ENCODE measurements around the gene SMDT1.
"Not testable (repeated sequence)": the region's sequence is repeated elsewhere in the genome, so short reads cannot be mapped to it uniquely, and the experiment has no call there.

The SMDT1 gene

GRCh38 chr22:42115420-42115830, 35.9 kb downstream of the SMDT1 start:
- WGBS, 2 experiments (ENCODE audit: insufficient coverage in 2 of 2), result 75 to 84% methylated on average over 5 to 6 of the region's 6 CpGs
- not testable (repeated sequence) for H3K4me3 ChIP-seq (ENCODE audit: extremely low read depth, insufficient read depth, low read length, poor library complexity, severe bottlenecking); H3K4me1 ChIP-seq (ENCODE audit: control insufficient read depth, insufficient read depth, low read length, poor library complexity, severe bottlenecking); H3K27ac ChIP-seq (ENCODE audit: low read depth, low read length, severe bottlenecking); H3K36me3 ChIP-seq (ENCODE audit: control insufficient read depth, insufficient read depth, low read length)
- peaks cover 21% of the 10 kb centered on the region for H3K9me3 ChIP-seq (ENCODE audit: control insufficient read depth, low read length)

- H3K4me1 ChIP-seq (ENCODE audit: control insufficient read depth, insufficient read depth, low read length, poor library complexity, severe bottlenecking), result no peaks in the 10 kb centered on the region
- H3K27ac ChIP-seq (ENCODE audit: low read depth, low read length, severe bottlenecking), result no peak overlapping the region
- H3K9me3 ChIP-seq (ENCODE audit: control insufficient read depth, low read length), result peaks cover 21% of the 10 kb centered on the region
- 76 to 79% methylated on average over 3 of the region's 4 CpGs for WGBS, 2 experiments (ENCODE audit: insufficient coverage in 2 of 2)
- no peak overlapping the region for H3K4me3 ChIP-seq (ENCODE audit: extremely low read depth, insufficient read depth, low read length, poor library complexity, severe bottlenecking)
- H3K36me3 ChIP-seq (ENCODE audit: control insufficient read depth, insufficient read depth, low read length), result peaks cover 3% of the 10 kb centered on the region
Measured at GRCh38 chr22:42116848-42117424, 37.4 kb downstream of the SMDT1 start.

GRCh38 chr22:42120231-42121021, 40.9 kb downstream of the SMDT1 start:
- H3K27ac ChIP-seq (ENCODE audit: low read depth, low read length, severe bottlenecking); H3K4me1 ChIP-seq (ENCODE audit: control insufficient read depth, insufficient read depth, low read length, poor library complexity, severe bottlenecking); H3K9me3 ChIP-seq (ENCODE audit: control insufficient read depth, low read length); H3K4me3 ChIP-seq (ENCODE audit: extremely low read depth, insufficient read depth, low read length, poor library complexity, severe bottlenecking); H3K36me3 ChIP-seq (ENCODE audit: control insufficient read depth, insufficient read depth, low read length): not testable (repeated sequence)
- 87 to 94% methylated on average over 7 to 9 of the region's 15 CpGs for WGBS, 2 experiments (ENCODE audit: insufficient coverage in 2 of 2)

GRCh38 chr22:42123529-42123928, 44.0 kb downstream of the SMDT1 start:
- no CpG with 5 or more reads among the region's 4 CpGs for WGBS, 2 experiments (ENCODE audit: insufficient coverage in 2 of 2)
- H3K4me1 ChIP-seq (ENCODE audit: control insufficient read depth, insufficient read depth, low read length, poor library complexity, severe bottlenecking); H3K36me3 ChIP-seq (ENCODE audit: control insufficient read depth, insufficient read depth, low read length); H3K9me3 ChIP-seq (ENCODE audit: control insufficient read depth, low read length); H3K27ac ChIP-seq (ENCODE audit: low read depth, low read length, severe bottlenecking); H3K4me3 ChIP-seq (ENCODE audit: extremely low read depth, insufficient read depth, low read length, poor library complexity, severe bottlenecking): not testable (repeated sequence)

- Histone ChIP-seq H3K9me3 (ENCODE audit: control insufficient read depth, low read length) (no peaks in the 10 kb centered on the region), H3K4me1 (ENCODE audit: control insufficient read depth, insufficient read depth, low read length, poor library complexity, severe bottlenecking) (no peaks in the 10 kb centered on the region), H3K4me3 (ENCODE audit: extremely low read depth, insufficient read depth, low read length, poor library complexity, severe bottlenecking) (no peak overlapping the region), H3K27ac (ENCODE audit: low read depth, low read length, severe bottlenecking) (no peak overlapping the region), H3K36me3 (ENCODE audit: control insufficient read depth, insufficient read depth, low read length) (no peaks in the 10 kb centered on the region)
- 90 to 92% methylated on average over 15 to 16 of the region's 16 CpGs for WGBS, 2 experiments (ENCODE audit: insufficient coverage in 2 of 2)
Measured at GRCh38 chr22:42127606-42128005, 48.1 kb downstream of the SMDT1 start.

GRCh38 chr22:42128007-42128406, 48.5 kb downstream of the SMDT1 start:
- H3K9me3 ChIP-seq (ENCODE audit: control insufficient read depth, low read length); H3K27ac ChIP-seq (ENCODE audit: low read depth, low read length, severe bottlenecking); H3K36me3 ChIP-seq (ENCODE audit: control insufficient read depth, insufficient read depth, low read length); H3K4me3 ChIP-seq (ENCODE audit: extremely low read depth, insufficient read depth, low read length, poor library complexity, severe bottlenecking); H3K4me1 ChIP-seq (ENCODE audit: control insufficient read depth, insufficient read depth, low read length, poor library complexity, severe bottlenecking): not testable (repeated sequence)
- WGBS, 2 experiments (ENCODE audit: insufficient coverage in 2 of 2), result 87 to 95% methylated on average over 3 to 10 of the region's 13 CpGs

- H3K4me3 ChIP-seq (ENCODE audit: extremely low read depth, insufficient read depth, low read length, poor library complexity, severe bottlenecking); H3K36me3 ChIP-seq (ENCODE audit: control insufficient read depth, insufficient read depth, low read length); H3K9me3 ChIP-seq (ENCODE audit: control insufficient read depth, low read length); H3K4me1 ChIP-seq (ENCODE audit: control insufficient read depth, insufficient read depth, low read length, poor library complexity, severe bottlenecking); H3K27ac ChIP-seq (ENCODE audit: low read depth, low read length, severe bottlenecking): not testable (repeated sequence)
- WGBS, 2 experiments (ENCODE audit: insufficient coverage in 2 of 2), result 94 to 95% methylated on average over 39 to 56 of the region's 65 CpGs
Measured at GRCh38 chr22:42128776-42129694, 49.5 kb downstream of the SMDT1 start.

GRCh38 chr22:42130182-42130581, 50.7 kb downstream of the SMDT1 start:
- not testable (repeated sequence) for H3K36me3 ChIP-seq (ENCODE audit: control insufficient read depth, insufficient read depth, low read length); H3K27ac ChIP-seq (ENCODE audit: low read depth, low read length, severe bottlenecking); H3K9me3 ChIP-seq (ENCODE audit: control insufficient read depth, low read length); H3K4me3 ChIP-seq (ENCODE audit: extremely low read depth, insufficient read depth, low read length, poor library complexity, severe bottlenecking); H3K4me1 ChIP-seq (ENCODE audit: control insufficient read depth, insufficient read depth, low read length, poor library complexity, severe bottlenecking)
- WGBS, 2 experiments (ENCODE audit: insufficient coverage in 2 of 2), result 50% methylated on average over 1 of the region's 7 CpGs; no CpG with 5 or more reads in 1 of the 2 experiments

GRCh38 chr22:42130639-42131431, 51.3 kb downstream of the SMDT1 start, which contains the start of gene CYP2D6:
CYP2D6 (minus strand) TSS chr22:42130810; CDS start chr22:42130791, 19 bp downstream.
- not testable (repeated sequence) for H3K27ac ChIP-seq (ENCODE audit: low read depth, low read length, severe bottlenecking); H3K36me3 ChIP-seq (ENCODE audit: control insufficient read depth, insufficient read depth, low read length); H3K4me1 ChIP-seq (ENCODE audit: control insufficient read depth, insufficient read depth, low read length, poor library complexity, severe bottlenecking); H3K4me3 ChIP-seq (ENCODE audit: extremely low read depth, insufficient read depth, low read length, poor library complexity, severe bottlenecking); H3K9me3 ChIP-seq (ENCODE audit: control insufficient read depth, low read length)
- 92 to 96% methylated on average over 11 to 12 of the region's 14 CpGs for WGBS, 2 experiments (ENCODE audit: insufficient coverage in 2 of 2)

- WGBS, 2 experiments (ENCODE audit: insufficient coverage in 2 of 2), result 82 to 85% methylated on average over 3 to 8 of the region's 8 CpGs
- no peak overlapping the region for H3K27ac ChIP-seq (ENCODE audit: low read depth, low read length, severe bottlenecking)
Measured at GRCh38 chr22:42131562-42131961, 52.1 kb downstream of the SMDT1 start.

More at GRCh38 chr22:42131562-42131961, 52.1 kb downstream of the SMDT1 start:
- Histone ChIP-seq H3K4me1 (ENCODE audit: control insufficient read depth, insufficient read depth, low read length, poor library complexity, severe bottlenecking) (no peaks in the 10 kb centered on the region), H3K4me3 (ENCODE audit: extremely low read depth, insufficient read depth, low read length, poor library complexity, severe bottlenecking) (no peak overlapping the region), H3K9me3 (ENCODE audit: control insufficient read depth, low read length) (no peaks in the 10 kb centered on the region), H3K36me3 (ENCODE audit: control insufficient read depth, insufficient read depth, low read length) (no peaks in the 10 kb centered on the region)
